HTERT RPE-1 (cell line): ENCODE measurements around the gene SOCS6.
"Not testable (repeated sequence)": the region's sequence is repeated elsewhere in the genome, so short reads cannot be mapped to it uniquely, and the experiment has no call there.

Source experiments
- in situ Hi-C: fragments of 300-500 bp; cut with MboI; formaldehyde crosslinking; loops from 4 replicates; pipeline ENCODE4 v1.14.3; 2020; ENCODE audit warnings: low sequenced_read_pairs

Gene SOCS6

GRCh38 chr18:70321616-70322015, 32.8 kb downstream of the SOCS6 start:
- in situ Hi-C loops = no loop called here

- in situ Hi-C loops = no loop called here
Measured at GRCh38 chr18:70322385-70322784, 33.5 kb downstream of the SOCS6 start.

- in situ Hi-C loops = no loop called here
Measured at GRCh38 chr18:70322928-70323327, 34.1 kb downstream of the SOCS6 start.

GRCh38 chr18:70324897-70325296, 36.1 kb downstream of the SOCS6 start:
- in situ Hi-C loops = no loop called here

GRCh38 chr18:70326255-70326654, 37.4 kb downstream of the SOCS6 start:
- in situ Hi-C loops = no loop called here

GRCh38 chr18:70328169-70328568, 39.3 kb downstream of the SOCS6 start:
- in situ Hi-C loops = no loop called here

GRCh38 chr18:70329071-70329470, 40.2 kb downstream of the SOCS6 start:
- in situ Hi-C loops = no loop called here

GRCh38 chr18:70330887-70331286, 42.0 kb downstream of the SOCS6 start:
- in situ Hi-C loops = no loop called here

GRCh38 chr18:70331456-70332097, 42.7 kb downstream of the SOCS6 start:
- in situ Hi-C loops = no loop called here

- in situ Hi-C loops = no loop called here
Measured at GRCh38 chr18:70332694-70333093, 43.8 kb downstream of the SOCS6 start.

- in situ Hi-C loops = no loop called here
Measured at GRCh38 chr18:70333316-70333715, 44.5 kb downstream of the SOCS6 start.

GRCh38 chr18:70333757-70334156, 44.9 kb downstream of the SOCS6 start:
- in situ Hi-C loops = no loop called here

- in situ Hi-C loops = no loop called here
Measured at GRCh38 chr18:70334264-70334663, 45.4 kb downstream of the SOCS6 start.

GRCh38 chr18:70334728-70335329, 46.0 kb downstream of the SOCS6 start:
- in situ Hi-C loops = no loop called here

GRCh38 chr18:70335892-70336726, 47.3 kb downstream of the SOCS6 start:
- in situ Hi-C loops = no loop called here

GRCh38 chr18:70337139-70337972, 48.5 kb downstream of the SOCS6 start:
- in situ Hi-C loops = no loop called here

- in situ Hi-C loops = no loop called here
Measured at GRCh38 chr18:70338890-70339289, 50.0 kb downstream of the SOCS6 start.

GRCh38 chr18:70339915-70340314, 51.1 kb downstream of the SOCS6 start:
- in situ Hi-C loops = no loop called here

- in situ Hi-C loops = not testable (repeated sequence)
Measured at GRCh38 chr18:70348481-70348880, 59.6 kb downstream of the SOCS6 start.

GRCh38 chr18:70349316-70349715, 60.5 kb downstream of the SOCS6 start:
- in situ Hi-C loops = no loop called here

- in situ Hi-C loops = no loop called here
Measured at GRCh38 chr18:70354080-70354479, 65.2 kb downstream of the SOCS6 start.
